Tibial nerve (tissue), 4 donors: ENCODE measurements around the gene CCDC60.

ENCODE experiments used
- EP300 ChIP-seq, 2 donors: sonication (generic); formaldehyde crosslinking; IDR thresholded peaks; one replicate each; pipeline ENCODE4 v1.6.1; 2017; ENCODE audit warnings: antibody characterized with exemption in 2 of 2, mild to moderate bottlenecking in 1 of 2
- TF ChIP-seq, protein P1 (sequence below), 5 experiments: fragments of 200-600 bp in 3 of 5; fragments of 450-650 bp in 2 of 5; sonication (generic) in 3 of 5; IDR thresholded peaks; one replicate each; pipeline ENCODE4 v1.5.1; 2016 to 2019; ENCODE audit warnings: antibody characterized with exemption in 5 of 5, mild to moderate bottlenecking in 3 of 5, moderate library complexity in 2 of 5

GRCh38 chr12:119299130-119299529 lies 35.4 kb upstream of the CCDC60 start:
- TF ChIP-seq, protein P1, sequence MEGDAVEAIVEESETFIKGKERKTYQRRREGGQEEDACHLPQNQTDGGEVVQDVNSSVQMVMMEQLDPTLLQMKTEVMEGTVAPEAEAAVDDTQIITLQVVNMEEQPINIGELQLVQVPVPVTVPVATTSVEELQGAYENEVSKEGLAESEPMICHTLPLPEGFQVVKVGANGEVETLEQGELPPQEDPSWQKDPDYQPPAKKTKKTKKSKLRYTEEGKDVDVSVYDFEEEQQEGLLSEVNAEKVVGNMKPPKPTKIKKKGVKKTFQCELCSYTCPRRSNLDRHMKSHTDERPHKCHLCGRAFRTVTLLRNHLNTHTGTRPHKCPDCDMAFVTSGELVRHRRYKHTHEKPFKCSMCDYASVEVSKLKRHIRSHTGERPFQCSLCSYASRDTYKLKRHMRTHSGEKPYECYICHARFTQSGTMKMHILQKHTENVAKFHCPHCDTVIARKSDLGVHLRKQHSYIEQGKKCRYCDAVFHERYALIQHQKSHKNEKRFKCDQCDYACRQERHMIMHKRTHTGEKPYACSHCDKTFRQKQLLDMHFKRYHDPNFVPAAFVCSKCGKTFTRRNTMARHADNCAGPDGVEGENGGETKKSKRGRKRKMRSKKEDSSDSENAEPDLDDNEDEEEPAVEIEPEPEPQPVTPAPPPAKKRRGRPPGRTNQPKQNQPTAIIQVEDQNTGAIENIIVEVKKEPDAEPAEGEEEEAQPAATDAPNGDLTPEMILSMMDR (IDR thresholded peaks at IDR 0.05), result no peak
- no peak for TF ChIP-seq EP300 (IDR thresholded peaks at IDR 0.05)
